ENCODE results near the gene FSHB.

The FSHB gene

GRCh38 chr11:30206249-30206996, 24.4 kb upstream of the FSHB start:
- no peak for TF ChIP-seq CTCF (IDR thresholded peaks at IDR 0.05; ENCODE audit: low read depth, low read length)
- H3K4me3 ChIP-seq (ENCODE audit: low read depth, low read length): no peak overlapping the region

- no peak for TF ChIP-seq CTCF (IDR thresholded peaks at IDR 0.05; ENCODE audit: low read depth, low read length)
- no peak overlapping the region for H3K4me3 ChIP-seq (ENCODE audit: low read depth, low read length)
Observed at GRCh38 chr11:30210357-30210756, 20.5 kb upstream of the FSHB start.

GRCh38 chr11:30216534-30216933, 14.3 kb upstream of the FSHB start:
- no peak for TF ChIP-seq CTCF (IDR thresholded peaks at IDR 0.05; ENCODE audit: low read depth, low read length)
- H3K4me3 ChIP-seq (ENCODE audit: low read depth, low read length): no peak overlapping the region

DNA sequence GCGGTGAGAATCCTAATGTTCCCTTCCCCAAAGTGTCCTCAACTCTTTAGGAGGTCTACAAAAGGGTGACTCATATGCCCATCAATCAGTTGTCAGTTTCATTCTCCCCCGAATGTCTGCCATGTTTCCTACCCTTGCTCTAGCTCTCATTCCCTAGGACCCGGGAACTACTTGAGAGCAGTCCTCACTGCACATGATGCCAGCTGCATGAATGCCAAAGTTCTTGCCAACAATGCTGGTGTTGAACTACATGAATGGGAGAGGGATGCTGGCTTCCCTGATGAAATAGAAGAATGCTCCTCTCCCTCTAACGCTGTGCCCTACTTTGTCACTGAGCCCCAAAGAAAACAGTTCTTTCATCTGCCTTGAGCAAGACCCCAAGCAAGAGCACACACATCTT, 12.5 kb upstream of the FSHB start:
- no peak overlapping the region for H3K4me3 ChIP-seq (ENCODE audit: low read depth, low read length)
- no peak for TF ChIP-seq CTCF (IDR thresholded peaks at IDR 0.05; ENCODE audit: low read depth, low read length)

DNA sequence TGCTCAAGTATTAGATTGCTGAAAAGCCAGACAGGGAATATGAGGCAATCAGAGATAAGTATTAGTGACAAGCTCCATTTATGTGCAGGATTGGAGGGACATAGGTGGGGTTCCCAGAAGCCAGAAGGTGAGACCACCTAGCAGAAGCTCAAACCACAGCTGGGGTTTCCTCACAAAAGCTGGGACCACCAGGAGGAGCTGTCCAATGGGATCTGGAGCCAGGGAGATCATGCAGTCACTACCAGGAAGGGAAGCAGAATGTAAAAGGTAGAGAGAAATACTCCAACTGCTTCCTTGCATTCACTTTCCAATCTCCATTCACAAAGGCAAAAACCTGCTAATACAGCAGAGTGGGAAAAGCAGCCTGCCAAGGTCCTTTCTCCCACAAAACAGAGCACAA, 5.2 kb upstream of the FSHB start:
- H3K4me3 ChIP-seq (ENCODE audit: low read depth, low read length): no peak overlapping the region
- TF ChIP-seq CTCF (IDR thresholded peaks at IDR 0.05; ENCODE audit: low read depth, low read length): no peak

DNA sequence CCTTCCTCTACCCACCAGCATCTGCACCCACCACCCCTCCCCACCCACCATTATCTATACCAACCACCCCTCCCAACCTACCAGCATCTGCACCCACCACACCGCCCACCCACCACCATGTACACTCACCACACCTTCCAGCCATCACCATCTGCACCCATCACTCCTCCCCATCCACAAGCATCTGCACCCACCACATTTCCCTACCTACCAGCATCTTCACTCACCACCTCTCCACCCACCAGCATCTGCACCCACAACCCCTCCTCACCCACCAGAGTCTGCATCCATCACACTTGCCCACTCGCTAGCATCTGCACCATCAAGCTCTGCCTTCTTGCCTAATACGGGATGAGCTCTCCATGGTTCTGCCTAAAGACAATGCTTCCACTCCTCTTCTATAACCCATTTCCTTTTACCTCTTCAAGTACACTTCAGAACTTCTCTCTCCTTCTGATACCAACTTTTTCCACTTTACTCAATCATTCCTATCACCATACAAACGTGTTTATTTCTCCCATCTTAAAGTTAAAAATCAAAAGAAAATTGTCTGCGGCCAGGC, 2.4 kb upstream of the FSHB start:
- TF ChIP-seq CTCF (IDR thresholded peaks at IDR 0.05; ENCODE audit: low read depth, low read length): no peak

GRCh38 chr11:30239025-30239424, 8.2 kb downstream of the FSHB start:
- no peak overlapping the region for H3K4me3 ChIP-seq (ENCODE audit: low read depth, low read length)
- no peak for TF ChIP-seq CTCF (IDR thresholded peaks at IDR 0.05; ENCODE audit: low read depth, low read length)

More for the DNA sequence above, 2.4 kb upstream of the FSHB start:
- no peak overlapping the region for H3K4me3 ChIP-seq (ENCODE audit: low read depth, low read length)
